GM23338 (cell line): ENCODE results near the gene CARMIL1. TPM values are rescaled to one million over a fixed set of nuclear protein-coding genes. Genes with fewer than 3 reads are reported as not detected.

Experiments
- ATAC-seq: fragments of 200-7000 bp; cut with Tn5 transposase; 3 replicates; pipeline ENCODE4 v1.9.1; 2020
- DNase-seq: peaks from one replicate; pipeline ENCODE4 v3.0.0-alpha.2; 2015; ENCODE audit warnings: low spot score
- H2AFZ ChIP-seq: fragments of 200-600 bp; sonication (generic); 2 replicates; pipeline ENCODE4 v1.8.0; 2016; ENCODE audit warnings: antibody characterized with exemption, mild to moderate bottlenecking, moderate library complexity
- H3F3A ChIP-seq: fragments of 200-600 bp; sonication (generic); replicated peaks from 2 replicates; pipeline ENCODE4 v1.8.0; 2017; ENCODE audit warnings: antibody characterized with exemption, mixed run types, low read depth
- H3K27ac ChIP-seq: fragments of 200-600 bp; sonication (generic); 2 replicates; pipeline ENCODE4 v1.6.1; 2016; ENCODE audit warnings: low read depth
- H3K27me3 ChIP-seq: fragments of 200-600 bp; sonication (generic); 2 replicates; pipeline ENCODE4 v1.8.0; 2016; ENCODE audit warnings: mild to moderate bottlenecking, mixed run types, moderate library complexity; ENCODE audit not compliant: insufficient read depth
- H3K36me3 ChIP-seq: fragments of 200-600 bp; sonication (generic); 2 replicates; pipeline ENCODE4 v1.8.0; 2016; ENCODE audit warnings: mild to moderate bottlenecking; ENCODE audit not compliant: insufficient read depth
- H3K4me1 ChIP-seq: fragments of 200-600 bp; sonication (generic); 2 replicates; pipeline ENCODE4 v1.8.0; 2016; ENCODE audit warnings: mild to moderate bottlenecking, moderate library complexity; ENCODE audit not compliant: insufficient read depth
- H3K4me2 ChIP-seq: fragments of 200-600 bp; sonication (generic); 2 replicates; pipeline ENCODE4 v1.7.1; 2017; ENCODE audit warnings: mixed run types
- H3K4me3 ChIP-seq: fragments of 200-600 bp; sonication (generic); 2 replicates; pipeline ENCODE4 v1.6.1; 2016; ENCODE audit warnings: mixed run types
- H3K79me2 ChIP-seq: fragments of 200-600 bp; sonication (generic); replicated peaks from 2 replicates; pipeline ENCODE4 v1.8.0; 2017; ENCODE audit warnings: mild to moderate bottlenecking; ENCODE audit not compliant: insufficient read depth
- H3K9me2 ChIP-seq: fragments of 200-600 bp; sonication (generic); 2 replicates; pipeline ENCODE4 v1.8.0; 2017; ENCODE audit not compliant: insufficient read depth
- H4K20me1 ChIP-seq: fragments of 200-600 bp; sonication (generic); replicated peaks from 2 replicates; pipeline ENCODE4 v1.8.0; 2017; ENCODE audit warnings: mild to moderate bottlenecking; ENCODE audit not compliant: insufficient read depth
- H3K27ac Mint-ChIP-seq: 2 replicates; pipeline ENCODE4 v1.8.0; 2020; ENCODE audit warnings: inconsistent platforms, mild to moderate bottlenecking, moderate library complexity, mixed read lengths
- H3K27me3 Mint-ChIP-seq: 3 replicates; pipeline ENCODE4 v1.8.0; 2022; ENCODE audit warnings: low read depth, mild to moderate bottlenecking, moderate library complexity, mixed read lengths, inconsistent platforms; ENCODE audit not compliant: insufficient read depth, poor library complexity
- H3K36me3 Mint-ChIP-seq: 3 replicates; pipeline ENCODE4 v1.8.0; 2021; ENCODE audit warnings: low read depth, mild to moderate bottlenecking, inconsistent platforms, moderate library complexity, mixed read lengths
- H3K4me1 Mint-ChIP-seq: 3 replicates; pipeline ENCODE4 v1.8.0; 2020; ENCODE audit warnings: mild to moderate bottlenecking, inconsistent platforms, mixed read lengths
- H3K4me3 Mint-ChIP-seq: 3 replicates; pipeline ENCODE4 v1.8.0; 2021; ENCODE audit warnings: moderate library complexity, mild to moderate bottlenecking, inconsistent platforms, mixed read lengths
- H3K9me3 Mint-ChIP-seq: 3 replicates; pipeline ENCODE4 v1.8.0; 2020; ENCODE audit warnings: moderate library complexity, mild to moderate bottlenecking, inconsistent platforms, mixed read lengths
- CREB1 ChIP-seq: fragments of 250-450 bp; sonication (Bioruptor Pico); IDR thresholded peaks from 2 replicates; pipeline ENCODE4 v1.5.0; 2020; ENCODE audit warnings: low read depth, mild to moderate bottlenecking, moderate library complexity
- EZH2 ChIP-seq: fragments of 200-600 bp; sonication (generic); IDR thresholded peaks from one replicate; pipeline ENCODE4 v1.8.0; 2017; ENCODE audit warnings: antibody characterized with exemption, mild to moderate bottlenecking, low read depth; ENCODE audit not compliant: unreplicated experiment
- POLR2AphosphoS5 ChIP-seq: IDR thresholded peaks from 2 replicates; pipeline ENCODE4 v1.6.1; 2016; ENCODE audit warnings: antibody characterized with exemption, low read depth
- REST ChIP-seq: IDR thresholded peaks from one replicate; pipeline ENCODE4 v1.6.1; 2018; ENCODE audit warnings: antibody characterized with exemption; ENCODE audit not compliant: unreplicated experiment
- STAT1 ChIP-seq: IDR thresholded peaks from one replicate; pipeline ENCODE4 v1.6.1; 2016; ENCODE audit warnings: antibody characterized with exemption; ENCODE audit not compliant: unreplicated experiment
- ZNF114 ChIP-seq: fragments of 250-450 bp; sonication (Bioruptor Pico); IDR thresholded peaks from 2 replicates; pipeline ENCODE4 v1.5.0; 2020; ENCODE audit warnings: mild to moderate bottlenecking, moderate library complexity
- polyA plus RNA-seq: library from polyadenylated mRNA; unstranded; fragments of >200 nt; fragmentation: Nextera tagmentation; extraction: Ambion mirVana; gene quantifications from 2 replicates; pipeline ENCODE4 v1.2.1, GENCODE V29; 2016
- total RNA-seq: library from RNA; depleted of rRNA; stranded (reverse); fragments of >200 nt; shearing (Covaris generic); gene quantifications from 2 replicates; pipeline ENCODE4 v1.2.3, GENCODE V29; 2014
- TF ChIP-seq, protein P1 (sequence below): fragments of 250-450 bp; sonication (Bioruptor Pico); IDR thresholded peaks from 2 replicates; pipeline ENCODE4 v1.5.0; 2020; ENCODE audit warnings: mild to moderate bottlenecking, moderate library complexity
- TF ChIP-seq, protein P2 (sequence below): IDR thresholded peaks from 2 replicates; pipeline ENCODE4 v1.6.1; 2016; ENCODE audit warnings: antibody characterized with exemption

The CARMIL1 gene
- total and polyA plus RNA-seq, 2 experiments from 2014 or later: 43.2 to 66.9 TPM

GRCh38 chr6:25619217-25619616, 340.0 kb downstream of the CARMIL1 start (continued):
- no peak for TF ChIP-seq CREB1 (CRISPR knock-in tag)
- TF ChIP-seq, protein P1, sequence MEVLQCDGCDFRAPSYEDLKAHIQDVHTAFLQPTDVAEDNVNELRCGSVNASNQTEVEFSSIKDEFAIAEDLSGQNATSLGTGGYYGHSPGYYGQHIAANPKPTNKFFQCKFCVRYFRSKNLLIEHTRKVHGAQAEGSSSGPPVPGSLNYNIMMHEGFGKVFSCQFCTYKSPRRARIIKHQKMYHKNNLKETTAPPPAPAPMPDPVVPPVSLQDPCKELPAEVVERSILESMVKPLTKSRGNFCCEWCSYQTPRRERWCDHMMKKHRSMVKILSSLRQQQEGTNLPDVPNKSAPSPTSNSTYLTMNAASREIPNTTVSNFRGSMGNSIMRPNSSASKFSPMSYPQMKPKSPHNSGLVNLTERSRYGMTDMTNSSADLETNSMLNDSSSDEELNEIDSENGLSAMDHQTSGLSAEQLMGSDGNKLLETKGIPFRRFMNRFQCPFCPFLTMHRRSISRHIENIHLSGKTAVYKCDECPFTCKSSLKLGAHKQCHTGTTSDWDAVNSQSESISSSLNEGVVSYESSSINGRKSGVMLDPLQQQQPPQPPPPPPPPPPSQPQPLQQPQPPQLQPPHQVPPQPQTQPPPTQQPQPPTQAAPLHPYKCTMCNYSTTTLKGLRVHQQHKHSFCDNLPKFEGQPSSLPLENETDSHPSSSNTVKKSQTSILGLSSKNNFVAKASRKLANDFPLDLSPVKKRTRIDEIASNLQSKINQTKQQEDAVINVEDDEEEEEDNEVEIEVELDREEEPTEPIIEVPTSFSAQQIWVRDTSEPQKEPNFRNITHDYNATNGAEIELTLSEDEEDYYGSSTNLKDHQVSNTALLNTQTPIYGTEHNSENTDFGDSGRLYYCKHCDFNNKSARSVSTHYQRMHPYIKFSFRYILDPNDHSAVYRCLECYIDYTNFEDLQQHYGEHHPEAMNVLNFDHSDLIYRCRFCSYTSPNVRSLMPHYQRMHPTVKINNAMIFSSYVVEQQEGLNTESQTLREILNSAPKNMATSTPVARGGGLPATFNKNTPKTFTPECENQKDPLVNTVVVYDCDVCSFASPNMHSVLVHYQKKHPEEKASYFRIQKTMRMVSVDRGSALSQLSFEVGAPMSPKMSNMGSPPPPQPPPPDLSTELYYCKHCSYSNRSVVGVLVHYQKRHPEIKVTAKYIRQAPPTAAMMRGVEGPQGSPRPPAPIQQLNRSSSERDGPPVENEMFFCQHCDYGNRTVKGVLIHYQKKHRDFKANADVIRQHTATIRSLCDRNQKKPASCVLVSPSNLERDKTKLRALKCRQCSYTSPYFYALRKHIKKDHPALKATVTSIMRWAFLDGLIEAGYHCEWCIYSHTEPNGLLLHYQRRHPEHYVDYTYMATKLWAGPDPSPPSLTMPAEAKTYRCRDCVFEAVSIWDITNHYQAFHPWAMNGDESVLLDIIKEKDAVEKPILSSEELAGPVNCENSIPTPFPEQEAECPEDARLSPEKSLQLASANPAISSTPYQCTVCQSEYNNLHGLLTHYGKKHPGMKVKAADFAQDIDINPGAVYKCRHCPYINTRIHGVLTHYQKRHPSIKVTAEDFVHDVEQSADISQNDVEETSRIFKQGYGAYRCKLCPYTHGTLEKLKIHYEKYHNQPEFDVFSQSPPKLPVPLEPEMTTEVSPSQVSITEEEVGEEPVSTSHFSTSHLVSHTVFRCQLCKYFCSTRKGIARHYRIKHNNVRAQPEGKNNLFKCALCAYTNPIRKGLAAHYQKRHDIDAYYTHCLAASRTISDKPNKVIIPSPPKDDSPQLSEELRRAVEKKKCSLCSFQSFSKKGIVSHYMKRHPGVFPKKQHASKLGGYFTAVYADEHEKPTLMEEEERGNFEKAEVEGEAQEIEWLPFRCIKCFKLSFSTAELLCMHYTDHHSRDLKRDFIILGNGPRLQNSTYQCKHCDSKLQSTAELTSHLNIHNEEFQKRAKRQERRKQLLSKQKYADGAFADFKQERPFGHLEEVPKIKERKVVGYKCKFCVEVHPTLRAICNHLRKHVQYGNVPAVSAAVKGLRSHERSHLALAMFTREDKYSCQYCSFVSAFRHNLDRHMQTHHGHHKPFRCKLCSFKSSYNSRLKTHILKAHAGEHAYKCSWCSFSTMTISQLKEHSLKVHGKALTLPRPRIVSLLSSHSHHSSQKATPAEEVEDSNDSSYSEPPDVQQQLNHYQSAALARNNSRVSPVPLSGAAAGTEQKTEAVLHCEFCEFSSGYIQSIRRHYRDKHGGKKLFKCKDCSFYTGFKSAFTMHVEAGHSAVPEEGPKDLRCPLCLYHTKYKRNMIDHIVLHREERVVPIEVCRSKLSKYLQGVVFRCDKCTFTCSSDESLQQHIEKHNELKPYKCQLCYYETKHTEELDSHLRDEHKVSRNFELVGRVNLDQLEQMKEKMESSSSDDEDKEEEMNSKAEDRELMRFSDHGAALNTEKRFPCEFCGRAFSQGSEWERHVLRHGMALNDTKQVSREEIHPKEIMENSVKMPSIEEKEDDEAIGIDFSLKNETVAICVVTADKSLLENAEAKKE: no peak
- TF ChIP-seq, protein P2, sequence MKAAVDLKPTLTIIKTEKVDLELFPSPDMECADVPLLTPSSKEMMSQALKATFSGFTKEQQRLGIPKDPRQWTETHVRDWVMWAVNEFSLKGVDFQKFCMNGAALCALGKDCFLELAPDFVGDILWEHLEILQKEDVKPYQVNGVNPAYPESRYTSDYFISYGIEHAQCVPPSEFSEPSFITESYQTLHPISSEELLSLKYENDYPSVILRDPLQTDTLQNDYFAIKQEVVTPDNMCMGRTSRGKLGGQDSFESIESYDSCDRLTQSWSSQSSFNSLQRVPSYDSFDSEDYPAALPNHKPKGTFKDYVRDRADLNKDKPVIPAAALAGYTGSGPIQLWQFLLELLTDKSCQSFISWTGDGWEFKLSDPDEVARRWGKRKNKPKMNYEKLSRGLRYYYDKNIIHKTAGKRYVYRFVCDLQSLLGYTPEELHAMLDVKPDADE: no peak
- no peak for TF ChIP-seq EZH2

GRCh38 chr6:25620391-25620790, 341.2 kb downstream of the CARMIL1 start:
- no peak overlapping the region for H3K4me3 Mint-ChIP-seq
- peaks cover 10% of the 10 kb centered on the region; the same call in 1 of the 2 replicates for H3K4me1 ChIP-seq
- peaks cover 9% of the 10 kb centered on the region; the same call in 1 of the 2 replicates for H3K36me3 ChIP-seq
- H3K79me2 ChIP-seq: no peaks in the 10 kb centered on the region
- H3K27me3 ChIP-seq: no peaks in the 10 kb centered on the region
- no peak for DNase-seq
- no peak overlapping the region for H3K4me2 ChIP-seq
- no peak overlapping the region for H3K4me3 ChIP-seq
- H3K9me2 ChIP-seq: peaks cover 8% of the 10 kb centered on the region; the same call in 1 of the 2 replicates
- no peak overlapping the region for H3K27ac ChIP-seq
- peaks cover 7% of the 10 kb centered on the region; the same call in 1 of the 3 replicates for H3K36me3 Mint-ChIP-seq
- peaks cover 8% of the 10 kb centered on the region for H3K4me1 Mint-ChIP-seq
- no peak overlapping the region for H2AFZ ChIP-seq
- no peaks in the 10 kb centered on the region; the same call in 1 of the 2 replicates for H4K20me1 ChIP-seq
- no peaks in the 10 kb centered on the region for H3F3A ChIP-seq
- H3K9me3 Mint-ChIP-seq: no peaks in the 10 kb centered on the region
- no peaks in the 10 kb centered on the region for H3K27me3 Mint-ChIP-seq
- H3K27ac Mint-ChIP-seq: no peak overlapping the region
- no peak for ATAC-seq
- no peak for TF ChIP-seq POLR2AphosphoS5
- TF ChIP-seq STAT1: no peak
- TF ChIP-seq REST: no peak
- TF ChIP-seq ZNF114: no peak
